Left lung (tissue), 10 donors: ENCODE results near the gene KCNC1. TPM values are rescaled to one million over a fixed set of nuclear protein-coding genes. Genes with fewer than 3 reads are reported as not detected.

Source experiments
- ATAC-seq: fragments of 200-7000 bp; cut with Tn5 transposase; one replicate; pipeline ENCODE4 v1.9.1; 2020; ENCODE audit warnings: moderate library complexity
- DNase-seq, 4 donors: peaks; one replicate each; pipeline ENCODE4 v3.0.0-alpha.2; 2013 to 2020
- H3K27ac ChIP-seq, 2 donors: fragments of 200-600 bp; sonication (generic) in 1 of 2; one replicate each; pipeline versions ENCODE4 v1.5.0 to v1.8.0; 2020 to 2021
- H3K27me3 ChIP-seq, 2 donors: fragments of 200-600 bp; sonication (generic) in 1 of 2; one replicate each; pipeline versions ENCODE4 v1.5.0 to v1.8.0; 2020 to 2021
- H3K36me3 ChIP-seq, 2 donors: fragments of 200-600 bp; sonication (generic) in 1 of 2; one replicate each; pipeline versions ENCODE4 v1.5.0 to v1.8.0; 2020 to 2021
- H3K4me1 ChIP-seq, 2 donors: fragments of 200-600 bp; one replicate each; pipeline ENCODE4 v1.8.0; 2021
- H3K4me3 ChIP-seq, 2 donors: fragments of 200-600 bp; sonication (generic) in 1 of 2; one replicate each; pipeline versions ENCODE4 v1.5.0 to v1.8.0; 2020 to 2021; ENCODE audit warnings: mild to moderate bottlenecking in 1 of 2
- H3K9me3 ChIP-seq, 2 donors: fragments of 200-600 bp; sonication (generic) in 1 of 2; one replicate each; pipeline versions ENCODE4 v1.5.0 to v1.8.0; 2020 to 2021
- CTCF ChIP-seq, 2 donors: fragments of 200-600 bp; sonication (generic) in 1 of 2; IDR thresholded peaks; one replicate each; pipeline versions ENCODE4 v1.5.0 to v1.8.0; 2021; ENCODE audit warnings: antibody characterized with exemption in 2 of 2
- intact Hi-C, 2 donors: fragments of 100-400 bp; cut with DNase I; formaldehyde crosslinking; loops; one replicate each; pipeline versions ENCODE4 v1.11.2 to v1.14.2; 2022
- polyA plus RNA-seq, 6 donors: library from polyadenylated mRNA; unstranded; fragments of 120-200 nt; gene quantifications; one replicate each; pipeline ENCODE4 v1.2.1, GENCODE V29; 2013; ENCODE audit not compliant: insufficient read length in 6 of 6
- total RNA-seq, 2 donors: library from RNA; stranded (reverse); fragmentation: NEBNext Ultra II Directional; extraction: Animal tissue kit (Norgen Biotek cat#: 25700); gene quantifications; one replicate each; pipeline ENCODE4 v1.2.1, GENCODE V29; 2021
- donor health status: DM: no; HTN: yes; CAD: no.
- donor health status: DM: no; HTN: no; CAD: no.

Gene KCNC1
- total and polyA plus RNA-seq, 8 donors, result 0.78 to 1.2 (median 0.89) TPM; not detected in 2

GRCh38 chr11:17770048-17770652 lies 35.6 kb downstream of the KCNC1 start:
- H3K4me1 ChIP-seq, result no peaks in the 10 kb centered on the region
- DNase-seq, result peak in 1 of 4 donors; percentile 60
- intact Hi-C loops, result no loop called here
- no peak for ATAC-seq
- no peaks in the 10 kb centered on the region for H3K36me3 ChIP-seq
- no peaks in the 10 kb centered on the region for H3K27me3 ChIP-seq
- H3K27ac ChIP-seq, result no peak overlapping the region
- H3K9me3 ChIP-seq, result no peaks in the 10 kb centered on the region
- no peak for TF ChIP-seq CTCF (IDR thresholded peaks at IDR 0.05)
- H3K4me3 ChIP-seq, result no peak overlapping the region

DNA sequence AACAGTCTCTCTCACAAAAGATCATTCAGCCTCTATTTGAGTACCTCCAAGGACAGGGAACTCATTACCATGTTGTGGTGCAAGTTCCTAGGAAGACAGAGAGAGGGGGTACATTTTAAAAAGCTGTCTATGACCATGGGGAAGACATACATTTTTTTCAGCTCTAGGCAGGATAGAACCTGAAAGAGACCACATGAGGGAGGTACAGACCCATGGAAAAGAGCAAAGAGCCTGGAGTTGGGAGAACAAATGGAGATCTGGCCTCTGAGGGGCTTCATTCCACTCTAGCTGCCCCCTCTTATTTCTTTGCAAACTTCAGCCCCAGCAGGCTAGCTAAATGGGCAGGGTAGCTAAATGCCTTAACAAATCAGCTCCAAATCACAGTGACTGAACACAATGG lies 36.3 kb downstream of the KCNC1 start:
- Histone ChIP-seq H3K27ac (no peak overlapping the region), H3K36me3 (no peaks in the 10 kb centered on the region), H3K27me3 (no peaks in the 10 kb centered on the region), H3K4me1 (no peaks in the 10 kb centered on the region), H3K4me3 (no peak overlapping the region), H3K9me3 (no peaks in the 10 kb centered on the region)
- intact Hi-C loops, result no loop called here
- no peak for TF ChIP-seq CTCF (IDR thresholded peaks at IDR 0.05)
- DNase-seq, result no peak
- no peak for ATAC-seq

- H3K4me1 ChIP-seq, result no peaks in the 10 kb centered on the region
- peak in 1 of 4 donors; percentile 53 for DNase-seq
- no peaks in the 10 kb centered on the region for H3K36me3 ChIP-seq
Measured at GRCh38 chr11:17771415-17771814, 36.8 kb downstream of the KCNC1 start.

GRCh38 chr11:17771841-17772401 lies 37.3 kb downstream of the KCNC1 start:
- intact Hi-C loops, result no loop called here
- DNase-seq, result peak in 1 of 4 donors; percentile 76
- no peak for ATAC-seq
- Histone ChIP-seq H3K4me1 (no peaks in the 10 kb centered on the region), H3K4me3 (no peak overlapping the region), H3K9me3 (no peaks in the 10 kb centered on the region), H3K27me3 (no peaks in the 10 kb centered on the region), H3K36me3 (no peaks in the 10 kb centered on the region), H3K27ac (no peak overlapping the region)
- no peak for TF ChIP-seq CTCF (IDR thresholded peaks at IDR 0.05)

More at GRCh38 chr11:17771415-17771814, 36.8 kb downstream of the KCNC1 start:
- no peak for TF ChIP-seq CTCF (IDR thresholded peaks at IDR 0.05)
- no peak overlapping the region for H3K4me3 ChIP-seq
- intact Hi-C loops, result no loop called here
- ATAC-seq, result no peak
- H3K9me3 ChIP-seq, result no peaks in the 10 kb centered on the region
- no peaks in the 10 kb centered on the region for H3K27me3 ChIP-seq
- no peak overlapping the region for H3K27ac ChIP-seq

- ATAC-seq (no peak), DNase-seq (peak in 1 of 4 donors; percentile 58)
- no peak for TF ChIP-seq CTCF (IDR thresholded peaks at IDR 0.05)
- Histone ChIP-seq H3K4me1 (no peaks in the 10 kb centered on the region), H3K36me3 (no peaks in the 10 kb centered on the region), H3K27ac (no peak overlapping the region), H3K9me3 (no peaks in the 10 kb centered on the region), H3K4me3 (no peak overlapping the region), H3K27me3 (no peaks in the 10 kb centered on the region)
- intact Hi-C loops, result no loop called here
Measured at GRCh38 chr11:17772704-17773600, 38.4 kb downstream of the KCNC1 start.
